T-helper 2 cell treated with Interferon-gamma antibody and Interleukin-4, amounts not matched to agents 5 μg/mL and 100 μg/mL, for 36 hours (primary cell): ENCODE results near the gene LIN52.
A peak's percentile ranks its signal among the peaks of the same experiment; 100 is the strongest.

Experiments used
- DNase-seq: peaks from one replicate; pipeline ENCODE4 v3.0.0; 2021; ENCODE audit warnings: low spot score
- H3K27ac Mint-ChIP-seq: one replicate; pipeline ENCODE4 v1.8.0; 2021; ENCODE audit warnings: mild to moderate bottlenecking, mixed read lengths
- H3K27me3 Mint-ChIP-seq: one replicate; pipeline ENCODE4 v1.8.0; 2021; ENCODE audit warnings: low read depth, mixed read lengths
- H3K36me3 Mint-ChIP-seq: one replicate; pipeline ENCODE4 v1.8.0; 2021; ENCODE audit warnings: low read depth, mixed read lengths
- H3K4me1 Mint-ChIP-seq: one replicate; pipeline ENCODE4 v1.8.0; 2021; ENCODE audit warnings: low read depth, mixed read lengths
- H3K4me3 Mint-ChIP-seq: one replicate; pipeline ENCODE4 v1.8.0; 2022; ENCODE audit warnings: mild to moderate bottlenecking, moderate library complexity, mixed read lengths
- H3K9me3 Mint-ChIP-seq: one replicate; pipeline ENCODE4 v1.8.0; 2021; ENCODE audit warnings: mixed read lengths

The LIN52 gene

DNA sequence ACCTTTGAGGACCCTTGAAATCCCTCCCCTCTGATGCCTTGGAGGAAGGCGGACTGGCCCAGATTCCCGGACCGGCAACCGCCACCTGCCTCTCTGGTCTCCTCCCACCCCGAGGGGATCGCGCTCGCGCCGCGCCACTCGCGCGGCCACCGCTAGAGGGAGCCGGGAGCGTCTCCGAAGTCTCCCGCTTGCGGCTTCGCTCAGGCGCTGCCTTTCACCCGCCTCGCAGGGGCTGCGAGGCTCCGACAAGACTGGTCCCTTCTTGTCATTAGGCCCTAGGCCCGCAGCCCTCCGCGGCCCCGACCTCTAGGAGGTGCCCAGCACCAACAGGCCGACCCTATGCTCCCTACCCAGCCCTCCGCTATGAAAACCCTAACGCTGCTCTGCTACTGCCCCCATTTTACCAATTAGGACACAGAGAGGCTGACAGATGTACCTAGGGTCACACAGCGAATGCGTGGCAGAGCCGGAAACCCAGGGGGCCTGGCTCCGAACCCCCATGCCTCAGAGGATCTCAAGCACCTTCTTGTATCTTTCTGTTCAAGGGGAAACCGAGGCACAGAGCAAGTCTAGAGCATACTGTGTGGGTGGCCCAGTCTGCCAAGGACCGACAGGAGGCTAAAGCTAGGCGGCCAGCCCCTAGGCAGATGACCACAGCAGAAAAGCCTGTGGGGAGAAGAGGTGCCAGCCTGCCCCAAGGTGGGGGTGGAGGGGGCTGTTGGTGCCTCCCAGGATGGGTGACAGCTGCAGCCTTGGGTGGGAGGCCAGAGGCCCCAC is 133.1 kb downstream of the LIN52 start:
- no peaks in the 10 kb centered on the region for H3K4me1 Mint-ChIP-seq
- no peaks in the 10 kb centered on the region for H3K9me3 Mint-ChIP-seq
- no peaks in the 10 kb centered on the region for H3K36me3 Mint-ChIP-seq
- no peak overlapping the region for H3K27ac Mint-ChIP-seq
- DNase-seq: peak; percentile 58
- H3K4me3 Mint-ChIP-seq: no peak overlapping the region
- peaks cover 12% of the 10 kb centered on the region for H3K27me3 Mint-ChIP-seq

DNA sequence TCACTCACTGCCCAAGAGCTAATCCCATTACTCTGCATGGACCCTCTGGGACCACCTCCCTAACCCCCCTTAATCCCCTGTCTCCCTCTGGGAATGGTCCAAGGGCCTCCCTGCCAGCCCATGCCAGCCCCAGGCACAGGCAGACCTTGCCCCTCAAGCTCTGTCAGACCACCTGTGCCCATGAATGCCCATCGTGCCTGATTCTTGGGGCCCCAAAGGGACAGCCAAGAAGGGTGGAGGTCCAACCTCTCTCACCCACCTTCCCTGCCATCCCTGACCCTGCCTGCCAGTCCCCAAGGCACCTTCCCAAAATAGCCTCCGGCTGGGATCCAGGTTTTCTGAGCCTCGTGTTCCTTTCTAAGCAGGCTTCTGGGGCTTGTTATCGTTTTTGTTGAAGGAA is 133.7 kb downstream of the LIN52 start:
- Mint-ChIP-seq H3K4me1 (no peaks in the 10 kb centered on the region), H3K36me3 (no peaks in the 10 kb centered on the region), H3K4me3 (no peak overlapping the region), H3K9me3 (no peaks in the 10 kb centered on the region), H3K27ac (no peak overlapping the region), H3K27me3 (peaks cover 12% of the 10 kb centered on the region)
- no peak for DNase-seq

GRCh38 chr14:74219277-74220205 is 134.8 kb downstream of the LIN52 start:
- H3K36me3 Mint-ChIP-seq: no peaks in the 10 kb centered on the region
- peaks cover 12% of the 10 kb centered on the region for H3K27me3 Mint-ChIP-seq

DNA sequence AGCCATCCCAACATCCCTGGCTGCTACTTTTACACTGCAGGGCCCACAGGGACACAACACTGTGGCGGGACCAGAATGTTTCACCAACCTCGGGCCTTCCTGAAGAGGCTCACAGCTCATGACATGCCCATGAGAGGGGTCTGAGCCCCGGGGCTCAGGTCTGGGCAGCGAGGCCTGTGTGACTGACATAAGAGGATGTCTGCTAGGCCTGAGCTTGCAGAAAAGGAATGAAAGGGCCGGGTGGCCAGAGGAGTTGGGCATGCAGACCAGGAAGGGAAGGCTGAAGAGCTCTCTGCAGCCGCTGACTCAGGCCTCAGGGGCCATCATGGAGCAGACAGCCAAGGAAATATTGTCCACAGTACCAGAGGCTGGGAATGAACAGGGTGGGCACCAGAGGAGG is 136.2 kb downstream of the LIN52 start:
- no peak overlapping the region for H3K4me3 Mint-ChIP-seq
- H3K27ac Mint-ChIP-seq: no peak overlapping the region
- peaks cover 12% of the 10 kb centered on the region for H3K27me3 Mint-ChIP-seq
- no peaks in the 10 kb centered on the region for H3K36me3 Mint-ChIP-seq
- H3K9me3 Mint-ChIP-seq: no peaks in the 10 kb centered on the region
- no peak for DNase-seq
- no peaks in the 10 kb centered on the region for H3K4me1 Mint-ChIP-seq

More at GRCh38 chr14:74219277-74220205, 134.8 kb downstream of the LIN52 start:
- no peak overlapping the region for H3K4me3 Mint-ChIP-seq
- no peak for DNase-seq
- no peak overlapping the region for H3K27ac Mint-ChIP-seq
- H3K9me3 Mint-ChIP-seq: no peaks in the 10 kb centered on the region
- no peaks in the 10 kb centered on the region for H3K4me1 Mint-ChIP-seq

DNA sequence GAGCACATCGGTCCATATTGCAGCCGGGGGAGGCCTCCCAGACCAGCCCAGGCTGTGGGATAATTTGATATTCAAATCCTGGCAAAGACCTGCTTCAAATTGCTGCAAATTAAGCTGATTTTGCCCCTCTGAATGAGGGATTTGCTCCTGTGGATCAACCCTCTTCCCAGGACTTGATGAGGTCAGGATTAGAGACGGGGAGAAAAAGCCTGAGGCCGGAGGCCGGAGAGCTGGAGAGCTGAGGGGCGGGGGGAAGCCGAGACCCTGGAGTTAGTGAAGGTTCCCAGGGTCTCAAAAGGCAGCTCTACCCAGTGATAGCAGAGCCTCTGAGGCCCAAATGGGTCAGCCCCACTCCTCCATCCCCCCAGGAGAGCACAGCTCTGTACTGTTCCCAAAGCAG is 137.0 kb downstream of the LIN52 start:
- H3K4me3 Mint-ChIP-seq: no peak overlapping the region
- no peaks in the 10 kb centered on the region for H3K36me3 Mint-ChIP-seq
- H3K9me3 Mint-ChIP-seq: no peaks in the 10 kb centered on the region
- H3K27me3 Mint-ChIP-seq: peaks cover 15% of the 10 kb centered on the region
- H3K27ac Mint-ChIP-seq: no peak overlapping the region
- H3K4me1 Mint-ChIP-seq: no peaks in the 10 kb centered on the region
- no peak for DNase-seq

- no peaks in the 10 kb centered on the region for H3K4me1 Mint-ChIP-seq
- H3K9me3 Mint-ChIP-seq: no peaks in the 10 kb centered on the region
- peaks cover 22% of the 10 kb centered on the region for H3K27me3 Mint-ChIP-seq
- DNase-seq: no peak
- H3K4me3 Mint-ChIP-seq: no peak overlapping the region
- H3K36me3 Mint-ChIP-seq: no peaks in the 10 kb centered on the region
- H3K27ac Mint-ChIP-seq: no peak overlapping the region
Observed at GRCh38 chr14:74223016-74223415, 138.3 kb downstream of the LIN52 start.

GRCh38 chr14:74231784-74232183 is 147.0 kb downstream of the LIN52 start:
- Mint-ChIP-seq H3K4me1 (no peaks in the 10 kb centered on the region), H3K36me3 (no peaks in the 10 kb centered on the region), H3K9me3 (no peaks in the 10 kb centered on the region), H3K27ac (no peak overlapping the region), H3K27me3 (peaks cover 13% of the 10 kb centered on the region), H3K4me3 (no peak overlapping the region)
- DNase-seq: no peak

DNA sequence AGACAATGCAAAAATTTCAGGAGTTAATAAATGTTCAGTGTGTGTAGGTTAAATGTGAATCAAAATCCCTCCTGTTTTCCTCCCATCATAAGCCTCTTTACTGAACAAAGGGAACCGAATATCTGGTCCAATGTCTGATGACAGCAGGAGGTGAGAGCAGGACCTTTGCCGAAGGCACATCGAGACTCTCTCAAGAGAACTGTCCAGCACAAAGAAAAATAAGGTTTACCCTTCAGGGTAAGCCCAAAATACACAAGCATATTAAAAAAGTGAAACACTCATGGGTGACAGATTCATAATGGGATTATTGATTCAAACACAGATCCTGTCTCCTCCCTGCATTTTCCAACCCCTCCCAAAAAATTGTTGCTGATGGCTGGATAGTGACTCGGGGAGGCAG is 150.3 kb downstream of the LIN52 start:
- H3K4me1 Mint-ChIP-seq: no peaks in the 10 kb centered on the region
- H3K4me3 Mint-ChIP-seq: no peak overlapping the region
- no peak overlapping the region for H3K27ac Mint-ChIP-seq

DNA sequence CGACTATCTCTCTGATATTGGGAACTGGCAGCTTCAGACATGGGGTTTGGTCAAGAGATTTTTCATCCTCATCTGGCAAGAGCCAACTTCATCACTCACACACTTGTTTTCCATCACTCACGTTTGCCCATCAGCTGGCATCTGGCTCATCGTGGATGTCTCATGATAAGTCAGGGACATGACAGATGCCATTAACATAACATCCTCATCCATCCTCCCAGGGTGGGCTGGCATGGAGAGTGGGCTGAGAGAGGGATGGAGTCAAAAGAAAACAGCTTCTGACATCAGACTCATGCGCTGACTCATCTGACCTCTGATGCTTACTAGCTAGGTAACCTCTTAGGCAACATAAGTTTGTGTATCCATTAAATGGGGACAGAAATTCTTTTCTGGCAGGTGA is 152.7 kb downstream of the LIN52 start:
- Mint-ChIP-seq H3K9me3 (no peaks in the 10 kb centered on the region), H3K27me3 (peaks cover 45% of the 10 kb centered on the region), H3K4me1 (peaks cover 10% of the 10 kb centered on the region), H3K27ac (no peak overlapping the region), H3K36me3 (peaks cover 2% of the 10 kb centered on the region), H3K4me3 (no peak overlapping the region)
- DNase-seq: no peak

More for the DNA sequence above, 150.3 kb downstream of the LIN52 start:
- H3K27me3 Mint-ChIP-seq: peaks cover 28% of the 10 kb centered on the region
- no peaks in the 10 kb centered on the region for H3K36me3 Mint-ChIP-seq
- no peaks in the 10 kb centered on the region for H3K9me3 Mint-ChIP-seq
- no peak for DNase-seq

- Mint-ChIP-seq H3K36me3 (peaks cover 2% of the 10 kb centered on the region), H3K27ac (no peak within 1 kb of the TSS), H3K9me3 (no peaks in the 10 kb centered on the region), H3K4me3 (no peak within 1 kb of the TSS), H3K27me3 (peaks cover 63% of the 10 kb centered on the region), H3K4me1 (peaks cover 10% of the 10 kb centered on the region)
- DNase-seq: no peak
Observed at GRCh38 chr14:74238974-74239847, 154.5 kb downstream of the LIN52 start, which contains the start of gene VSX2. TSS of gene VSX2 (plus strand) at chr14:74239449. CDS start at chr14:74239562, 113 bp downstream.

DNA sequence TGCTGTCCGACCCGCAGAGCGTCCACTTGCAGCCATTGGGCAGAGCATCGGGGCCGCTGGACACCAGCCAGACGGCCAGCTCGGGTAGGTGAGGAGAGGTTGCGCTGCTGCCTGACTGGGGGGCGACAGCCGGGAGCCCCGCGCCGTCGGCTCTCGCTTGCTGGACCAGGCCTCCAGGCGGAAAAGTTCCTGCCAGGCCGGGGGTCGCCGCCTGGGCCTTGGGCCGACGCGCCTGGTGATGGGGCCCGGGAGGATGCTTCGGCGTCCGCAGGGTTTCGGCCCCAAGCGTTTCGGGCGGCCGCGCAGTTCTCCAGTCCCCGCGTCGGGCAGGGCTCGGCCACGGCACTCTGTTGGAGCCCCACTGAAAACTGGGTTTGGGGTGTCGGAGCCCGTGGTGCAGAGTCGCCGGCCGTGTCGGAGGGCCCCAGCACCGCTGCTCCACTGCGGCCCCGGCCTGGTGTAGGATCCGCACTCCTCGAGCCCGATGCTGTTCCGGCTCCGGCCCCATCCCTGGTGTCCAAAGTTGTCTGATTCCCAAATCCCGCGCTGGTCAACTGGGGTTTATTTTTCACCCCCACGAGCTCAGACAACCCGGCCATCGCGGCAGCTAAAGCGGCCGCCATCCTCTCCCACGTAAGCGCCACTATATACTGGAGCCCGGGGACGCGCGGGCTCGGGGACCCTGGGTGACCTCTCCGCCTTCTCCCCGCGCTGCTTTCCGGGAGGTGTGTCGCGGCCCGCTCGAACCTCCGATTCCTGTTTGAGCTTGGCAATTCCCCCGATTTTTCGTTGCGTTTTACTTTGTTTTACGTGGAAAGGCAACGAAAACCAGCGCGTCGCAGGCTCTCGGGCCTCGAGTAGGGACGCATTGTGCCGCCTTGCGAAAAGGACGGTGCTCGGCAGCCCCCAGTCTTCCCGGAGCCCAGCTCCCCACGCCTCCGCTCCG is 155.4 kb downstream of the LIN52 start:
- peaks cover 72% of the 10 kb centered on the region for H3K27me3 Mint-ChIP-seq

DNA sequence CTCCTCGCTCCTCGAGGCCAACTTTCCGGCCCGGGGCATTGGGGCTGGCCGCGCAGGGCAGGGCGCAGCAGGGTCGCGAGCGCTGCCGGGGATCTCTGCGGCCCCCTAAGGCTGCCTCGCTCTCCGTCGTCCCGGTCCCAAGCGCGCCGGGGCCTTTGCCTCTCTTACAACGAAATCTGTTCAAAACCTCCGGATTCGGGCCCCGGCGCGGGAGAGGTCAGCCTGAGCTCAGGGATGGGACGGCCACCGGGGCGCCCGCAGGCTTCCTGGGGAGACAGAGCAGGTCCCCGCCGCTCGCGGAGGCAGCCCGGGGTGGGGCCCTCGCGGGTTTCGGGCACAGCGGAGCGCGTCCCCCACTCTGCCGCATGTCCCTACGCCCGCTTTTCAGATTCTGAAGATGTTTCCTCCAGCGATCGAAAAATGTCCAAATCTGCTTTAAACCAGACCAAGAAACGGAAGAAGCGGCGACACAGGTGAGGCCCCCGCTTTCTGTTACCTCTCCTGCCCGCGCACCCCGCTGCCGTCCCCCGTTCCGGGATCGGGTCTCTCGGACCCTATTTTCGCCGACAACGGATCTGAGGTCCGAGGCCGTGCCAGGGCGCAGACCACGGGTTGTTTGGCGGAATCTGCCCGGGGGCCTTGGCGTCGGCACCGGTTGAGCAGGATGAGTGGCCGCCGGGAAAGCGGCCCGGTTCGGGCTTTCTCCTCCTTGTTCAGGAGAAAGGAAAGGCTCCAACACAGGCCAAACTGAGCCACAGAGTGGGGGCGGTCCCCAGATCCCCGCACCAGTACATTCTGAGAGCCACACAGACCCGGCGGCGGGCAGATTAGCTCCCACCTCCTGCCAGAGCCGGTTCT is 156.3 kb downstream of the LIN52 start:
- Mint-ChIP-seq H3K9me3 (no peaks in the 10 kb centered on the region), H3K27ac (no peak overlapping the region), H3K4me1 (peaks cover 10% of the 10 kb centered on the region), H3K27me3 (peaks cover 81% of the 10 kb centered on the region), H3K4me3 (peak overlapping the region; percentile 52), H3K36me3 (peaks cover 2% of the 10 kb centered on the region)
- no peak for DNase-seq

More for the DNA sequence above, 155.4 kb downstream of the LIN52 start:
- H3K27ac Mint-ChIP-seq: no peak overlapping the region
- H3K36me3 Mint-ChIP-seq: peaks cover 2% of the 10 kb centered on the region
- H3K4me1 Mint-ChIP-seq: peaks cover 10% of the 10 kb centered on the region
- no peak overlapping the region for H3K4me3 Mint-ChIP-seq
- H3K9me3 Mint-ChIP-seq: no peaks in the 10 kb centered on the region
- no peak for DNase-seq
